Measurements from ENCODE around the gene ARHGAP18. TPM values are rescaled to one million over a fixed set of nuclear protein-coding genes. Genes with fewer than 3 reads are reported as not detected.

Gene ARHGAP18
- total RNA-seq, 1 donor from 2014 or later, result 12.0 TPM

- Mint-ChIP-seq H3K36me3 (peaks cover 7% of the 10 kb centered on the region), H3K27me3 (peaks cover 5% of the 10 kb centered on the region), H3K9me3 (no peaks in the 10 kb centered on the region), H3K27ac (no peak overlapping the region), H3K4me1 (ENCODE audit: unreplicated experiment) (no peaks in the 10 kb centered on the region), H3K4me3 (no peak overlapping the region)
- no peak for DNase-seq (ENCODE audit: extremely low spot score, unreplicated experiment)
- no peak for TF ChIP-seq CTCF (conservative IDR thresholded peaks at IDR 0.05)
Measured at GRCh38 chr6:129555206-129555832, 154.7 kb downstream of the ARHGAP18 start.

DNA sequence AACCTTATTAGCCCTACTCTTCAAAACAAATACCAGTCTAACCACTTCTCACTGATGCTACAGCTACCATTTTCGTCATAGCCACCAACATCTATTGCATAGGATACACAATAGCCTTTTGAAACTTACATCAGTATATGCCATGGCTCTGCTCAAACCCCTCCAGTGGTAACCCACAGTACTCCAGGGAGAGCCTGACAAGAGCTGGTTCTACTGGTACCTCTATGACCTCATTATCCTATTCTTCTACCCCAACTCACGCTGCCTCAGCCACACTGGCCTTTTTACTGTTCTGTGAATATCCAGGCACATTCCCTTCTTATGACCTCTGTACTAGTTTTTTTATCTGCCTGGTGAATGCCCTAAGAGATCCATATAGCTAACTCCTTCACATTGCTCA is 157.6 kb downstream of the ARHGAP18 start:
- DNase-seq (ENCODE audit: extremely low spot score, unreplicated experiment), result no peak
- Mint-ChIP-seq H3K9me3 (no peaks in the 10 kb centered on the region), H3K27me3 (peaks cover 5% of the 10 kb centered on the region), H3K36me3 (peaks cover 7% of the 10 kb centered on the region), H3K4me3 (no peak overlapping the region), H3K27ac (no peak overlapping the region), H3K4me1 (ENCODE audit: unreplicated experiment) (no peaks in the 10 kb centered on the region)
- TF ChIP-seq CTCF (conservative IDR thresholded peaks at IDR 0.05), result no peak

DNA sequence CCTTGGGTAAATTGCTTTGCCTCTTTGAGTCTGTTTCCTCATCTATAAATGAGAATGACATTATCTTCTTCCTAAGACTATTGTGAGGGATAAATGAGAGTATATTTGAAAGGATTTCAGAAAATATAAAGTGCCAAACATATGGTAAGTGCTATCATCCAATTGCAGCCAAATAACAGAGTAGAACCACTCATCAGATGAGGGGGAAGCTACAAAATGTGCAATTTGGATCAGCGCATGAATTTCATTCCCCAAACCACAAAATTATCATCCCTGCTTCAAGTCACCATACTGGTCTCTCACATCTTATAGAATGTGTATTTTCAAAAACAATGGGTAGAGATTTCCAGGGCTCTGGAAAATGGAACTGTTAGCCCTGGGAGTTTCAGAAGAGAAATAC is 158.5 kb downstream of the ARHGAP18 start:
- Mint-ChIP-seq H3K4me1 (ENCODE audit: unreplicated experiment) (no peaks in the 10 kb centered on the region), H3K9me3 (no peaks in the 10 kb centered on the region), H3K27ac (no peak overlapping the region), H3K27me3 (peaks cover 5% of the 10 kb centered on the region), H3K36me3 (peaks cover 7% of the 10 kb centered on the region), H3K4me3 (no peak overlapping the region)
- TF ChIP-seq CTCF (conservative IDR thresholded peaks at IDR 0.05), result no peak
- no peak for DNase-seq (ENCODE audit: extremely low spot score, unreplicated experiment)

- DNase-seq (ENCODE audit: extremely low spot score, unreplicated experiment), result no peak
- Mint-ChIP-seq H3K27me3 (no peaks in the 10 kb centered on the region), H3K4me3 (no peak overlapping the region), H3K27ac (no peak overlapping the region), H3K4me1 (ENCODE audit: unreplicated experiment) (no peaks in the 10 kb centered on the region), H3K9me3 (peaks cover 3% of the 10 kb centered on the region), H3K36me3 (peaks cover 4% of the 10 kb centered on the region)
- TF ChIP-seq CTCF (conservative IDR thresholded peaks at IDR 0.05), result no peak
Measured at GRCh38 chr6:129546702-129547101, 163.3 kb downstream of the ARHGAP18 start.

DNA sequence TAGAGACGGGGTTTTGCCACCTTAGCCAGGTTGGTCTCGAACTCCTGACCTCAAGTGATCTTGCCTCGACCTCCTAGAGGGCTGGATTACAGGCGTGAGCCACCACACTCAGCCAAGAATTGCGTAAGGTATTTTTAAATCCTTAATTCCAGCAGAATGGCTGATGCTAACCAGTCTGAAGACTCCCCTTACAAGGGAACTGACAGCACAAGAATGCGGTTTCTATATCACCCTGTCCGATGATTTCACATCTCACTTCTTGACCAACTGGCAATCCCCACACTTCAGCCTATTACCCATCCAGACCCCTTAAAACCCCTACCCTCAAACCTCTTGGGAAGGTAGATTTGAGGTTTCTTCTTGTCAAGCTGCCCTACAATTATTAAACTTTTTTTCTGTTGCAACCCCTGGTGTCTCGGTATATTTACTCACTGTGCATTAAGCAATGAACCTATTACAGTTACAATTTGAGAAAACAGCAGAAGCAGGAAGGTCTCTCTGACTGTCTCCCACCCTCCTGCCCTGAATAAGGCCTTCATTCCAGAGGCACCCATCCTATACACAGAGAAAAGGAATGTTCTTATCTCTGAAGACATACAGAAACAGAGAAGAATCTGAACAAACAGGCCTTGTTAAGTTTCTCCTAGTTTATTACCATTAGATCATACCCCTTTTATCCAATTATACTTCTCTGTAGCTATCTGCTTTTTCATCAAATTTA is 164.9 kb downstream of the ARHGAP18 start:
- no peak for DNase-seq (ENCODE audit: extremely low spot score, unreplicated experiment)
- Mint-ChIP-seq H3K9me3 (peaks cover 3% of the 10 kb centered on the region), H3K27me3 (no peaks in the 10 kb centered on the region), H3K4me3 (no peak overlapping the region), H3K36me3 (peaks cover 4% of the 10 kb centered on the region), H3K27ac (no peak overlapping the region), H3K4me1 (ENCODE audit: unreplicated experiment) (no peaks in the 10 kb centered on the region)
- TF ChIP-seq CTCF (conservative IDR thresholded peaks at IDR 0.05), result no peak
